ENCODE data around the gene DARS2. TPM values are rescaled to one million over a fixed set of nuclear protein-coding genes. Genes with fewer than 3 reads are reported as not detected.

DARS2 gene
- total RNA-seq, 1 donor, result 18.3 TPM

- no peak overlapping the region for H3K4me3 ChIP-seq (ENCODE audit: low read depth, low read length)
- DNase-seq (ENCODE audit: low read depth), result no peak
- TF ChIP-seq, protein P1, sequence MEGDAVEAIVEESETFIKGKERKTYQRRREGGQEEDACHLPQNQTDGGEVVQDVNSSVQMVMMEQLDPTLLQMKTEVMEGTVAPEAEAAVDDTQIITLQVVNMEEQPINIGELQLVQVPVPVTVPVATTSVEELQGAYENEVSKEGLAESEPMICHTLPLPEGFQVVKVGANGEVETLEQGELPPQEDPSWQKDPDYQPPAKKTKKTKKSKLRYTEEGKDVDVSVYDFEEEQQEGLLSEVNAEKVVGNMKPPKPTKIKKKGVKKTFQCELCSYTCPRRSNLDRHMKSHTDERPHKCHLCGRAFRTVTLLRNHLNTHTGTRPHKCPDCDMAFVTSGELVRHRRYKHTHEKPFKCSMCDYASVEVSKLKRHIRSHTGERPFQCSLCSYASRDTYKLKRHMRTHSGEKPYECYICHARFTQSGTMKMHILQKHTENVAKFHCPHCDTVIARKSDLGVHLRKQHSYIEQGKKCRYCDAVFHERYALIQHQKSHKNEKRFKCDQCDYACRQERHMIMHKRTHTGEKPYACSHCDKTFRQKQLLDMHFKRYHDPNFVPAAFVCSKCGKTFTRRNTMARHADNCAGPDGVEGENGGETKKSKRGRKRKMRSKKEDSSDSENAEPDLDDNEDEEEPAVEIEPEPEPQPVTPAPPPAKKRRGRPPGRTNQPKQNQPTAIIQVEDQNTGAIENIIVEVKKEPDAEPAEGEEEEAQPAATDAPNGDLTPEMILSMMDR (IDR thresholded peaks at IDR 0.05; ENCODE audit: insufficient read depth, low read length), result no peak
Measured at GRCh38 chr1:173887627-173888026, 63.2 kb downstream of the DARS2 start.

GRCh38 chr1:173888749-173889148 lies 64.3 kb downstream of the DARS2 start:
- H3K4me3 ChIP-seq (ENCODE audit: low read depth, low read length), result no peak overlapping the region
- TF ChIP-seq, protein P1 (IDR thresholded peaks at IDR 0.05; ENCODE audit: insufficient read depth, low read length), result no peak
- no peak for DNase-seq (ENCODE audit: low read depth)

- DNase-seq (ENCODE audit: low read depth), result no peak
- TF ChIP-seq, protein P1 (IDR thresholded peaks at IDR 0.05; ENCODE audit: insufficient read depth, low read length), result no peak
- no peak overlapping the region for H3K4me3 ChIP-seq (ENCODE audit: low read depth, low read length)
Measured at GRCh38 chr1:173889885-173890284, 65.4 kb downstream of the DARS2 start.

DNA sequence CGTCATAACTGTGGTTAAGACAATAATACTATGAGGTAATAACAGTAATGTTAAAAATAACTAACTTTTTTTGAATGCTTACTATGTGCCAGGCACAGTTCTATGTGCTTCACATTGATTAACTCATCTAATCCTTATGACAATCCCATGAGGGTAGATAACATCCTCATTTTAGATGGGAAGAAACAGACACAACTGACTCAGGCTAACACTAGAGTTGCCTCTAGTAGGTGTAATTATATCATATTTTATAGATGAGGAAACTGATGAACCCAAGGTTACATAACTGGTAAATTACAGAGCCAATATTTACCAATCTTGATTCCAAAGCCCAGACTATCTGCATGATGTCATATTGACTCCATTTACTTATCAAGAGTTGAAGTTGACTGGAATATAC lies 69.1 kb downstream of the DARS2 start:
- DNase-seq (ENCODE audit: low read depth), result no peak
- no peak overlapping the region for H3K4me3 ChIP-seq (ENCODE audit: low read depth, low read length)
- TF ChIP-seq, protein P1 (IDR thresholded peaks at IDR 0.05; ENCODE audit: insufficient read depth, low read length), result no peak

- no peak overlapping the region for H3K4me3 ChIP-seq (ENCODE audit: low read depth, low read length)
- DNase-seq (ENCODE audit: low read depth), result no peak
- TF ChIP-seq, protein P1 (IDR thresholded peaks at IDR 0.05; ENCODE audit: insufficient read depth, low read length), result no peak
Measured at GRCh38 chr1:173894189-173894588, 69.7 kb downstream of the DARS2 start.

- no peak overlapping the region for H3K4me3 ChIP-seq (ENCODE audit: low read depth, low read length)
- TF ChIP-seq, protein P1 (IDR thresholded peaks at IDR 0.05; ENCODE audit: insufficient read depth, low read length), result no peak
- no peak for DNase-seq (ENCODE audit: low read depth)
Measured at GRCh38 chr1:173900427-173900826, 76.0 kb downstream of the DARS2 start.

DNA sequence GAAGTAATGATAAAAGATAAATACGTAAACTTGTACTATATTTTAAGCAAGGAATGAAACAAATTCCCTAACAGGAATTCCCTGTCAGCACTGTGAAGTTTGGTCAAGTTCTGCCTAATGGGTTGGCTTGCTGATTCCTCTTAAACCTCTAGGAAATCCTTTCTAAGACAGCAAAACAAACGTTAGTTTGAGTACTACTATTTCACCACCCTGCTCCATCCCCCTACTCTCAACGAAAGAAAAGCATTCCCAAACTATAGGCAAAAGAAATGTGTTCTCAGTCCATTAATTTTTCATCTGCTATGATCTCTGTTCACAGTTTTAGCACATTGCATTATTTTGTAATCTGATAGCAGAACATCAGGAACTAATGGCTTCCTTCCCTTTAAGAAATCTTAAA lies 76.5 kb downstream of the DARS2 start:
- DNase-seq (ENCODE audit: low read depth), result no peak
- no peak overlapping the region for H3K4me3 ChIP-seq (ENCODE audit: low read depth, low read length)
- TF ChIP-seq, protein P1 (IDR thresholded peaks at IDR 0.05; ENCODE audit: insufficient read depth, low read length), result no peak
